GM12875 (cell line): ENCODE results near the gene MINDY4.

Source experiments
- H3K4me3 ChIP-seq: one replicate; pipeline ENCODE4 v1.5.1; 2011; ENCODE audit warnings: low read depth, low read length, control low read depth
- TF ChIP-seq, protein P1 (sequence below): IDR thresholded peaks from 2 replicates; pipeline ENCODE4 v1.5.1; 2011; ENCODE audit warnings: low read depth, mild to moderate bottlenecking, control low read depth, inconsistent platforms, low read length, moderate library complexity, borderline replicate concordance; ENCODE audit not compliant: insufficient read depth

The MINDY4 gene

DNA sequence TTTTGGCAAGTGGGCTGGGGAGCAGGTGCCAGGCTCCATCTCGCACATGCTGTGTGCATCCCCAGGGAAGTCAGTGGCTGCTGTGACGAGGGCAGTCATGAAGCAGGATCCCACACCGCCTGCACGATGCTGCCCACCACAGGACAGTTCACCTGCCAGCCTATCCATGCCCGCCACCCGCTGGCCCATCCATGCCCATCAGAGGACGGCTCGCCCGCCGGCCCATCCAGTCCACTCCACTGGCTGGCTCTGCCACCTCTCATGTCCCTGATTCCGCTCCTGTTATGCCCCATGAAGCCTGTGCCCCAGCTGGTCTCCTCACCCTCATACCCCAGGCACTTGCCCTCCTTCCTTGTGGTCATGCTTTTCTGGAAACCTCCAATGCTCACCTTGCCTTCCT lies 37.5 kb upstream of the MINDY4 start:
- TF ChIP-seq, protein P1, sequence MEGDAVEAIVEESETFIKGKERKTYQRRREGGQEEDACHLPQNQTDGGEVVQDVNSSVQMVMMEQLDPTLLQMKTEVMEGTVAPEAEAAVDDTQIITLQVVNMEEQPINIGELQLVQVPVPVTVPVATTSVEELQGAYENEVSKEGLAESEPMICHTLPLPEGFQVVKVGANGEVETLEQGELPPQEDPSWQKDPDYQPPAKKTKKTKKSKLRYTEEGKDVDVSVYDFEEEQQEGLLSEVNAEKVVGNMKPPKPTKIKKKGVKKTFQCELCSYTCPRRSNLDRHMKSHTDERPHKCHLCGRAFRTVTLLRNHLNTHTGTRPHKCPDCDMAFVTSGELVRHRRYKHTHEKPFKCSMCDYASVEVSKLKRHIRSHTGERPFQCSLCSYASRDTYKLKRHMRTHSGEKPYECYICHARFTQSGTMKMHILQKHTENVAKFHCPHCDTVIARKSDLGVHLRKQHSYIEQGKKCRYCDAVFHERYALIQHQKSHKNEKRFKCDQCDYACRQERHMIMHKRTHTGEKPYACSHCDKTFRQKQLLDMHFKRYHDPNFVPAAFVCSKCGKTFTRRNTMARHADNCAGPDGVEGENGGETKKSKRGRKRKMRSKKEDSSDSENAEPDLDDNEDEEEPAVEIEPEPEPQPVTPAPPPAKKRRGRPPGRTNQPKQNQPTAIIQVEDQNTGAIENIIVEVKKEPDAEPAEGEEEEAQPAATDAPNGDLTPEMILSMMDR, result no peak
- H3K4me3 ChIP-seq, result no peak overlapping the region

GRCh38 chr7:30734497-30734896 lies 36.7 kb upstream of the MINDY4 start:
- H3K4me3 ChIP-seq, result no peak overlapping the region
- TF ChIP-seq, protein P1, result no peak

- H3K4me3 ChIP-seq, result no peak overlapping the region
Observed at GRCh38 chr7:30735631-30736030, 35.6 kb upstream of the MINDY4 start.

GRCh38 chr7:30736291-30736690 lies 34.9 kb upstream of the MINDY4 start:
- H3K4me3 ChIP-seq, result no peak overlapping the region
- TF ChIP-seq, protein P1, result no peak

More at GRCh38 chr7:30735631-30736030, 35.6 kb upstream of the MINDY4 start:
- TF ChIP-seq, protein P1, result no peak

DNA sequence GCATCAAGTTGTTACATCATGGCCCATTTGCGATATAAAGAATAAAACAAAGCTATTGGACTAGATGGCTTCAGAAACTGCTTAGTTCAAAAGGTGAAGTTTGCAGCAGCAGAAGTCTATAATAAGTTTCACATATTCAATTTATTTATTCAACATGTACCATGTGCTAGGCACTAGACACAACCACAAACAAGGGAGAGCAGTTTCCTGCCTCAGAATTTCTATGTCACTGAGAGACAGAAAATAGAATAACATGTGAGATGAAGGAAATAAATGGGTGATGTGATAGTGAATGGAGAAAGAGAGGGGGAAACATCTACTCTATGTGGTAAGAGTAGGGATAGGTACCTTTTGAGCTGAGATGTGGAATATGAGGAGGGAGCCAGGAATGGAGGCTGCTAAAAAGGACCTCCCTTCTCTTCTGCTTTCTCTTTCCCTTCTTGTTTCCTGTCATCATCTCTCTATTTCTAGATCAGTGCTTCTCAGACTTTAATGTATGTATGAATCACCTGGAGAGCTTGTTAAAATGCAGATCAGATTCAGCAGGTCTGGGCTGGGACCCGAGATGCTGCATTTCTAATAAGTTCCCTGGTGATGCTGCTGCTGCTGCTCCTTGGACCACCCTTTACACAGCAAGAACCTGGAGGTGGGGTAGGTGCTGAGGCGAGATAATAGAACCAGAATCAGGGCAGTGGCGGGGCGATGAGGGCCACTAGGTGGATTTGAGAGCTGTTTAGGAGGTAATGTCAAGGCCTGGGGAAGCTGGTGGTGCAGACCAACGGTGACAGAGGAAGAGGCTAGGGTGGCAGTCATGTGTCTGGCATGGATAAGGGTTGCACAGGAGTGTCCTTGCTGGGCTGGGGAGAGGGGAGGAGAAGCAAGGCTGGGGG lies 32.9 kb upstream of the MINDY4 start:
- TF ChIP-seq, protein P1, result no peak
- no peak overlapping the region for H3K4me3 ChIP-seq

- TF ChIP-seq, protein P1, result no peak
- no peak overlapping the region for H3K4me3 ChIP-seq
Observed at GRCh38 chr7:30739691-30740090, 31.5 kb upstream of the MINDY4 start.
